ENCODE results near the gene MLC1.
"Not testable (repeated sequence)": the region's sequence is repeated elsewhere in the genome, so short reads cannot be mapped to it uniquely, and the experiment has no call there.

MLC1 gene

GRCh38 chr22:50101870-50102565, 16.8 kb upstream of the MLC1 start:
- no peak for DNase-seq

GRCh38 chr22:50098052-50098451, 12.8 kb upstream of the MLC1 start:
- no peak for DNase-seq

- no peak for DNase-seq
These were observed 7.1 kb upstream of the MLC1 start for GRCh38 chr22:50092342-50092741.

GRCh38 chr22:50091092-50091768, 6.0 kb upstream of the MLC1 start:
- no peak for DNase-seq

- no peak for DNase-seq
These were observed 5.1 kb upstream of the MLC1 start for GRCh38 chr22:50090412-50090714.

- DNase-seq, result peak; percentile 44 to 65
These were observed 4.6 kb upstream of the MLC1 start, which contains the start of gene MOV10L1 for GRCh38 chr22:50089682-50090411. MOV10L1 (plus strand) TSS chr22:50090006; CDS start chr22:50090089, 83 bp downstream.

- DNase-seq, result no peak
These were observed 4.0 kb upstream of the MLC1 start for GRCh38 chr22:50089231-50089630.

- no peak for DNase-seq
These were observed 2.9 kb upstream of the MLC1 start for GRCh38 chr22:50088096-50088495.

GRCh38 chr22:50087646-50088045, 2.4 kb upstream of the MLC1 start:
- DNase-seq, result no peak

GRCh38 chr22:50086975-50087374, 1.7 kb upstream of the MLC1 start:
- DNase-seq, result not testable (repeated sequence)

- no peak for DNase-seq
These were observed 1.3 kb upstream of the MLC1 start for GRCh38 chr22:50086526-50086925.

- no peak for DNase-seq
These were observed 608 bp downstream of the MLC1 start for GRCh38 chr22:50084614-50085021.

GRCh38 chr22:50084080-50084477, 1.1 kb downstream of the MLC1 start:
- DNase-seq, result no peak

GRCh38 chr22:50083462-50084079, 1.7 kb downstream of the MLC1 start:
- DNase-seq, result no peak

GRCh38 chr22:50082961-50083461, 2.2 kb downstream of the MLC1 start:
- no peak for DNase-seq

GRCh38 chr22:50082197-50082715, 3.0 kb downstream of the MLC1 start:
- no peak for DNase-seq

- no peak for DNase-seq
These were observed 3.6 kb downstream of the MLC1 start for GRCh38 chr22:50081426-50082196.

- DNase-seq, result no peak
These were observed 5.2 kb downstream of the MLC1 start for GRCh38 chr22:50080077-50080465.

- DNase-seq, result no peak
These were observed 6.5 kb downstream of the MLC1 start for GRCh38 chr22:50078761-50079160.

- DNase-seq, result no peak
These were observed 7.0 kb downstream of the MLC1 start for GRCh38 chr22:50078246-50078645.

- no peak for DNase-seq
These were observed 8.3 kb downstream of the MLC1 start for GRCh38 chr22:50076646-50077535.

All from CD4-positive, alpha-beta T cell treated with Interferon alpha-2 for 1 hour (primary cell).